ENCODE results near the gene JPH4. TPM values are rescaled to one million over a fixed set of nuclear protein-coding genes. Genes with fewer than 3 reads are reported as not detected.
"Not testable (repeated sequence)": the region's sequence is repeated elsewhere in the genome, so short reads cannot be mapped to it uniquely, and the experiment has no call there.

The JPH4 gene
- total RNA-seq, 1 donor from 2014 or later = 1.1 TPM

DNA sequence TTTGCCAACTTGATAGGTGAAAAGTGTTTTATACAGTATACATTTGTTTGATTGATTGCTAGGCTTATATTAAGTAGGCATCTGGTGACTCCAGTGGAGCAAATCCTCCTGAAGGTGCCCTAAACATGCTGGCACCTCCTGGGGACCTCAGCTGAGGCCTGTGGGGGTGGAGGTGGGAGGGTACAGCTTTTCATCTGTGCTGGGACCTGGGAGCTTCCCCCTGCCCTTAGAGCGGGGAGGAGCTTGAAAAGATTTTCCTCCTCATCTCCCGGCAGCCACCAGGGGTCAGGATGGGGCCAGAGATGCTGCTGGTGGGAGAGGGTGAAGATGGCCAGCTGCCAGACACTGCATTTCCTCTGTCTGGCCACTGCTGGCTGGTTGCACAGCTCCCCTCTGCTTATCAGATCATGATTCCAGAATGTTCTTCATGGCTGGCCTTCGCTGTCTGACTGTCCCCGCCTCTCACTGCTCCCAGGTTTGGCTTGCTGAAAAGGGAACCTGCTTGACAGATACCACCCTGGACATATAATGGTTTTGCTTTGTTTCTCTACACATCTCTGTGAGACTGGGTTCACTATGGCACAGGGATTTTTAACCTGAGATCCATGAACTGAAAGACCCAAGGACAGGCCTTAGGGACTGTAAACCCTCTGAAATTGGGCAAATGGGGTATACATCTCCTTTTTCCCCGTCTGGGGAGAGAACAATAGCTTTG, 10.5 kb upstream of the JPH4 start:
- DNase-seq (ENCODE audit: low read depth) = peak; percentile 56
- TF ChIP-seq, protein P1, sequence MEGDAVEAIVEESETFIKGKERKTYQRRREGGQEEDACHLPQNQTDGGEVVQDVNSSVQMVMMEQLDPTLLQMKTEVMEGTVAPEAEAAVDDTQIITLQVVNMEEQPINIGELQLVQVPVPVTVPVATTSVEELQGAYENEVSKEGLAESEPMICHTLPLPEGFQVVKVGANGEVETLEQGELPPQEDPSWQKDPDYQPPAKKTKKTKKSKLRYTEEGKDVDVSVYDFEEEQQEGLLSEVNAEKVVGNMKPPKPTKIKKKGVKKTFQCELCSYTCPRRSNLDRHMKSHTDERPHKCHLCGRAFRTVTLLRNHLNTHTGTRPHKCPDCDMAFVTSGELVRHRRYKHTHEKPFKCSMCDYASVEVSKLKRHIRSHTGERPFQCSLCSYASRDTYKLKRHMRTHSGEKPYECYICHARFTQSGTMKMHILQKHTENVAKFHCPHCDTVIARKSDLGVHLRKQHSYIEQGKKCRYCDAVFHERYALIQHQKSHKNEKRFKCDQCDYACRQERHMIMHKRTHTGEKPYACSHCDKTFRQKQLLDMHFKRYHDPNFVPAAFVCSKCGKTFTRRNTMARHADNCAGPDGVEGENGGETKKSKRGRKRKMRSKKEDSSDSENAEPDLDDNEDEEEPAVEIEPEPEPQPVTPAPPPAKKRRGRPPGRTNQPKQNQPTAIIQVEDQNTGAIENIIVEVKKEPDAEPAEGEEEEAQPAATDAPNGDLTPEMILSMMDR (IDR thresholded peaks at IDR 0.05; ENCODE audit: insufficient read depth, low read length, poor library complexity, severe bottlenecking) = peak; percentile 91
- Histone ChIP-seq H3K27me3 (ENCODE audit: control insufficient read depth, insufficient read depth, low read length) (no peaks in the 10 kb centered on the region), H3K4me3 (ENCODE audit: low read depth, low read length) (no peak overlapping the region), H3K36me3 (ENCODE audit: control insufficient read depth, insufficient read depth, low read length) (no peaks in the 10 kb centered on the region)

- not testable (repeated sequence) for DNase-seq (ENCODE audit: low read depth); H3K4me3 ChIP-seq (ENCODE audit: low read depth, low read length); H3K36me3 ChIP-seq (ENCODE audit: control insufficient read depth, insufficient read depth, low read length); H3K27me3 ChIP-seq (ENCODE audit: control insufficient read depth, insufficient read depth, low read length)
Observed at GRCh38 chr14:23584527-23585203, 6.1 kb upstream of the JPH4 start.

GRCh38 chr14:23583761-23584526, 5.4 kb upstream of the JPH4 start:
- not testable (repeated sequence) for H3K36me3 ChIP-seq (ENCODE audit: control insufficient read depth, insufficient read depth, low read length); DNase-seq (ENCODE audit: low read depth); H3K4me3 ChIP-seq (ENCODE audit: low read depth, low read length)
- peaks cover 15% of the 10 kb centered on the region for H3K27me3 ChIP-seq (ENCODE audit: control insufficient read depth, insufficient read depth, low read length)

- Histone ChIP-seq H3K27me3 (ENCODE audit: control insufficient read depth, insufficient read depth, low read length) (peaks cover 23% of the 10 kb centered on the region), H3K36me3 (ENCODE audit: control insufficient read depth, insufficient read depth, low read length) (no peaks in the 10 kb centered on the region), H3K4me3 (ENCODE audit: low read depth, low read length) (no peak overlapping the region)
- DNase-seq (ENCODE audit: low read depth) = no peak
- TF ChIP-seq, protein P1 (IDR thresholded peaks at IDR 0.05; ENCODE audit: insufficient read depth, low read length, poor library complexity, severe bottlenecking) = no peak
Observed at GRCh38 chr14:23582906-23583760, 4.5 kb upstream of the JPH4 start.

GRCh38 chr14:23580948-23581281, 2.3 kb upstream of the JPH4 start:
- DNase-seq (ENCODE audit: low read depth) = no peak
- peaks cover 45% of the 10 kb centered on the region for H3K27me3 ChIP-seq (ENCODE audit: control insufficient read depth, insufficient read depth, low read length)
- H3K36me3 ChIP-seq (ENCODE audit: control insufficient read depth, insufficient read depth, low read length) = no peaks in the 10 kb centered on the region
- no peak overlapping the region for H3K4me3 ChIP-seq (ENCODE audit: low read depth, low read length)
- TF ChIP-seq, protein P1 (IDR thresholded peaks at IDR 0.05; ENCODE audit: insufficient read depth, low read length, poor library complexity, severe bottlenecking) = no peak

DNA sequence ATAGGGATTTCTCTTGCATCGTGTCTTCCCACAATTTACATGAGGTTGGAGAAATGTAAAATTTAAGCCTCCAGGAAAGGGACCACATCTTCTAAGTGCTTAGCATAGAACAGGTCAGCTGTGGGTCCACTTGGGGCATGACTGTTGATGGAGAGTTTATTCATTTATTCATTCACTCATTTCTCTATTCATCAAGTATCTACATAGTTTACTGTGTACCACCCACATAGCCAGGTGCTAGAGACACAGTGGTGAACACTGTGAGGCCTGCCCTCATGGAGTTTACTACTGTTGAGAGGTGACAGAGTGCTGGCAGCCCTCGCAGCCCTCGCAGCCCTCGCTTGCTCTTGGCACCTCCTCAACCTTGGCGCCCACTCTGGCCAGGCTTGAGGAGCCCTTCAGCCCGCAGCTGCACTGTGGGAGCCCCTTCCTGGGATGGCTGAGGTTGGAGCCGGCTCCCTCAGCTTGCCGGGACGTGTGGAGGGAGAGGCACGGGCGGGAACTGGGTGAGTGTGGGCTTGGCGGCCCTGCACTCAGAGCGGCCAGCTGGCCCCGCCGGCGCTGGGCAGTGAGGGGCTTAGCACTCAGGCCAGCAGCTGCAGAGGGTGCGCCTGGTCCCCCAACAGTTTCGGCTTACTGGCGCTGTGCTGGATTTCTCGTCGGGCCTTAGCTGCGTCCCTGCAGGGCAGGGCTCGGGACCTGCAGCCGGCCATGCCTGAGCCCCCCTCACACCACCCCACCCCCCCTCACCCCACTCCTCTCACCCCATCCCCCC, 1.7 kb upstream of the JPH4 start:
- Histone ChIP-seq H3K4me3 (ENCODE audit: low read depth, low read length) (no peak overlapping the region), H3K36me3 (ENCODE audit: control insufficient read depth, insufficient read depth, low read length) (no peaks in the 10 kb centered on the region), H3K27me3 (ENCODE audit: control insufficient read depth, insufficient read depth, low read length) (peaks cover 51% of the 10 kb centered on the region)
- TF ChIP-seq, protein P1 (IDR thresholded peaks at IDR 0.05; ENCODE audit: insufficient read depth, low read length, poor library complexity, severe bottlenecking) = no peak
- DNase-seq (ENCODE audit: low read depth) = no peak
